Urinary bladder (tissue), 4 donors: ENCODE measurements around the gene SYNJ1. TPM values are rescaled to one million over a fixed set of nuclear protein-coding genes. Genes with fewer than 3 reads are reported as not detected.
"Not testable (repeated sequence)": the region's sequence is repeated elsewhere in the genome, so short reads cannot be mapped to it uniquely, and the experiment has no call there.

ENCODE experiments used
- DNase-seq: peaks from one replicate; pipeline ENCODE4 v3.0.0-alpha.2; 2015; ENCODE audit errors: extremely low spot score
- H3K27ac ChIP-seq: one replicate; pipeline ENCODE4 v1.5.1; 2013; ENCODE audit warnings: low read depth, mild to moderate bottlenecking, moderate library complexity
- H3K36me3 ChIP-seq: one replicate; pipeline ENCODE4 v1.6.1; 2013; ENCODE audit warnings: mild to moderate bottlenecking, moderate library complexity; ENCODE audit not compliant: insufficient read depth
- H3K4me1 ChIP-seq: one replicate; pipeline ENCODE4 v1.6.1; 2013; ENCODE audit warnings: mild to moderate bottlenecking, moderate library complexity; ENCODE audit not compliant: insufficient read depth
- H3K4me3 ChIP-seq: one replicate; pipeline ENCODE4 v1.5.1; 2013; ENCODE audit warnings: low read depth, low read length
- WGBS: extraction: QIAGEN DNeasy Blood & Tissue Kit; methylation state at CpG from one replicate; pipeline ENCODE4 v1.1.7; 2013; 5-methylcytosine and 5-hydroxymethylcytosine counted together
- polyA plus RNA-seq: library from polyadenylated mRNA; stranded (reverse); fragments of 200-250 nt; gene quantifications from one replicate; pipeline ENCODE4 v1.2.3, GENCODE V29; 2013
- total RNA-seq: library from RNA; depleted of rRNA; stranded (reverse); fragments of >200 nt; gene quantifications from one replicate; pipeline ENCODE4 v1.2.3, GENCODE V29; 2014
- donor health status: healthy with polysubstance abuse.
- donor health status: healthy.

The SYNJ1 gene
- total and polyA plus RNA-seq, 2 donors: 7.3 to 11.1 TPM

GRCh38 chr21:32702702-32703101, 25.1 kb downstream of the SYNJ1 start:
- WGBS: 32% methylated on average over 4 of the region's 4 CpGs
- H3K27ac ChIP-seq: no peak overlapping the region
- no peaks in the 10 kb centered on the region for H3K36me3 ChIP-seq

GRCh38 chr21:32698971-32699693, 28.7 kb downstream of the SYNJ1 start:
- H3K27ac ChIP-seq: no peak overlapping the region
- H3K4me1 ChIP-seq: no peaks in the 10 kb centered on the region
- no peak for DNase-seq
- 50% methylated on average over 8 of the region's 8 CpGs for WGBS
- H3K4me3 ChIP-seq: no peak overlapping the region
- H3K36me3 ChIP-seq: peaks cover 2% of the 10 kb centered on the region

More at GRCh38 chr21:32702702-32703101, 25.1 kb downstream of the SYNJ1 start:
- DNase-seq: no peak
- Histone ChIP-seq H3K4me3 (no peak overlapping the region), H3K4me1 (no peaks in the 10 kb centered on the region)

GRCh38 chr21:32698286-32698685, 29.5 kb downstream of the SYNJ1 start:
- H3K4me3 ChIP-seq: no peak overlapping the region
- H3K36me3 ChIP-seq: peaks cover 2% of the 10 kb centered on the region
- DNase-seq: no peak
- 89% methylated on average over 2 of the region's 2 CpGs for WGBS
- no peaks in the 10 kb centered on the region for H3K4me1 ChIP-seq
- H3K27ac ChIP-seq: no peak overlapping the region

GRCh38 chr21:32695482-32695881, 32.3 kb downstream of the SYNJ1 start:
- H3K36me3 ChIP-seq, H3K27ac ChIP-seq, DNase-seq, H3K4me1 ChIP-seq, H3K4me3 ChIP-seq: not testable (repeated sequence)
- 96% methylated on average over 7 of the region's 7 CpGs for WGBS

- H3K4me3 ChIP-seq: no peak overlapping the region
- no peak overlapping the region for H3K27ac ChIP-seq
- H3K36me3 ChIP-seq: peaks cover 4% of the 10 kb centered on the region
- DNase-seq: no peak
- no peaks in the 10 kb centered on the region for H3K4me1 ChIP-seq
Observed at GRCh38 chr21:32693581-32693980, 34.2 kb downstream of the SYNJ1 start.

- 63% methylated on average over 3 of the region's 3 CpGs for WGBS
- DNase-seq: no peak
- no peak overlapping the region for H3K4me3 ChIP-seq
- no peak overlapping the region for H3K27ac ChIP-seq
- H3K36me3 ChIP-seq: peaks cover 2% of the 10 kb centered on the region
- H3K4me1 ChIP-seq: no peaks in the 10 kb centered on the region
Observed at GRCh38 chr21:32690085-32690484, 37.7 kb downstream of the SYNJ1 start.

GRCh38 chr21:32687643-32688345, 40.0 kb downstream of the SYNJ1 start:
- H3K4me1 ChIP-seq: no peaks in the 10 kb centered on the region
- WGBS: 87% methylated on average over 4 of the region's 4 CpGs
- no peaks in the 10 kb centered on the region for H3K36me3 ChIP-seq

GRCh38 chr21:32682696-32683474, 44.9 kb downstream of the SYNJ1 start:
- Histone ChIP-seq H3K36me3 (no peaks in the 10 kb centered on the region), H3K27ac (no peak overlapping the region), H3K4me1 (no peaks in the 10 kb centered on the region), H3K4me3 (no peak overlapping the region)
- 38% methylated on average over 3 of the region's 3 CpGs for WGBS
- no peak for DNase-seq

More at GRCh38 chr21:32687643-32688345, 40.0 kb downstream of the SYNJ1 start:
- Histone ChIP-seq H3K27ac (no peak overlapping the region), H3K4me3 (no peak overlapping the region)
- DNase-seq: no peak

- WGBS: 92% methylated on average over 2 of the region's 2 CpGs
- no peak for DNase-seq
- H3K27ac ChIP-seq: no peak overlapping the region
- H3K36me3 ChIP-seq: peaks cover 2% of the 10 kb centered on the region
- no peak overlapping the region for H3K4me3 ChIP-seq
- H3K4me1 ChIP-seq: no peaks in the 10 kb centered on the region
Observed at GRCh38 chr21:32674731-32675130, 53.1 kb downstream of the SYNJ1 start.

GRCh38 chr21:32674038-32674437, 53.8 kb downstream of the SYNJ1 start:
- DNase-seq: no peak
- H3K27ac ChIP-seq: no peak overlapping the region
- WGBS: 98% methylated on average over 1 of the region's 1 CpG
- H3K36me3 ChIP-seq: peaks cover 2% of the 10 kb centered on the region
- H3K4me1 ChIP-seq: no peaks in the 10 kb centered on the region
- no peak overlapping the region for H3K4me3 ChIP-seq

- H3K36me3 ChIP-seq: peaks cover 8% of the 10 kb centered on the region
- H3K27ac ChIP-seq: no peak overlapping the region
- 77% methylated on average over 1 of the region's 1 CpG for WGBS
- H3K4me1 ChIP-seq: no peaks in the 10 kb centered on the region
- no peak overlapping the region for H3K4me3 ChIP-seq
- no peak for DNase-seq
Observed at GRCh38 chr21:32666258-32666657, 61.6 kb downstream of the SYNJ1 start.

- H3K36me3 ChIP-seq, H3K4me3 ChIP-seq, DNase-seq, H3K27ac ChIP-seq, H3K4me1 ChIP-seq: not testable (repeated sequence)
- 98% methylated on average over 2 of the region's 2 CpGs for WGBS
Observed at GRCh38 chr21:32664095-32664494, 63.7 kb downstream of the SYNJ1 start.

- H3K4me3 ChIP-seq, H3K27ac ChIP-seq, H3K36me3 ChIP-seq, DNase-seq, H3K4me1 ChIP-seq: not testable (repeated sequence)
- 93% methylated on average over 10 of the region's 10 CpGs for WGBS
Observed at GRCh38 chr21:32661981-32662380, 65.8 kb downstream of the SYNJ1 start.
